OCI-LY3 (cell line): ENCODE data around the gene SUV39H1.
"Not testable (repeated sequence)": the region's sequence is repeated elsewhere in the genome, so short reads cannot be mapped to it uniquely, and the experiment has no call there.

ENCODE experiments used
- H2AFZ ChIP-seq: fragments of 200-600, 300-600 bp; shearing (Covaris generic); 2 replicates; pipeline ENCODE4 v1.6.0; 2014; ENCODE audit warnings: antibody characterized with exemption, low read depth, low read length
- H3K27ac ChIP-seq: fragments of 200-600, 300-600 bp; sonication (generic); 2 replicates; pipeline ENCODE4 v1.5.1; 2014; ENCODE audit warnings: mild to moderate bottlenecking, low read length, moderate library complexity, mixed read lengths
- H3K27me3 ChIP-seq: fragments of 200-600, 300-600 bp; sonication (generic); 2 replicates; pipeline ENCODE4 v1.6.1; 2014; ENCODE audit warnings: low read depth, low read length, mixed read lengths
- H3K36me3 ChIP-seq: fragments of 200-600, 300-600 bp; sonication (generic); replicated peaks from 2 replicates; pipeline ENCODE3; 2014; ENCODE audit warnings: low read depth, low read length, mixed read lengths
- H3K4me1 ChIP-seq: fragments of 300-600, 200-600 bp; sonication (generic); 2 replicates; pipeline ENCODE4 v1.6.1; 2014; ENCODE audit warnings: low read length, mixed read lengths
- H3K4me2 ChIP-seq: fragments of 200-600, 300-600 bp; sonication (generic); 2 replicates; pipeline ENCODE4 v1.6.1; 2014; ENCODE audit warnings: low read length, mixed read lengths
- H3K4me3 ChIP-seq: fragments of 300-600, 200-600 bp; sonication (generic); 2 replicates; pipeline ENCODE4 v1.5.1; 2014; ENCODE audit warnings: antibody characterized with exemption, mild to moderate bottlenecking, low read length, moderate library complexity
- H3K79me2 ChIP-seq: fragments of 300-600, 200-600 bp; shearing (Covaris generic); 2 replicates; pipeline ENCODE4 v1.6.1; 2014; ENCODE audit warnings: mild to moderate bottlenecking, low read length, mixed read lengths
- H3K9ac ChIP-seq: fragments of 300-600, 200-600 bp; shearing (Covaris generic); 2 replicates; pipeline ENCODE4 v1.6.0; 2014; ENCODE audit warnings: mild to moderate bottlenecking, low read length, moderate library complexity
- H3K9me3 ChIP-seq: fragments of 200-600, 300-600 bp; shearing (Covaris generic); 2 replicates; pipeline ENCODE4 v1.6.1; 2014; ENCODE audit warnings: low read length, mixed read lengths; ENCODE audit not compliant: insufficient read depth
- H4K20me1 ChIP-seq: fragments of 200-600, 300-600 bp; sonication (generic); 2 replicates; pipeline ENCODE4 v1.6.1; 2016; ENCODE audit warnings: low read length, mixed read lengths; ENCODE audit not compliant: insufficient read depth
- EZH2phosphoT487 ChIP-seq: fragments of 200-600 bp; shearing (Covaris generic); IDR thresholded peaks from 2 replicates; pipeline ENCODE4 v1.6.1; 2018; ENCODE audit warnings: antibody characterized with exemption, mixed run types, low read depth
- TF ChIP-seq, protein P1 (sequence below): fragments of 200-600, 300-600 bp; sonication (generic); IDR thresholded peaks from 2 replicates; pipeline ENCODE4 v1.5.1; 2014; ENCODE audit warnings: antibody characterized with exemption, low read length, low read depth

SUV39H1 gene, protein sequence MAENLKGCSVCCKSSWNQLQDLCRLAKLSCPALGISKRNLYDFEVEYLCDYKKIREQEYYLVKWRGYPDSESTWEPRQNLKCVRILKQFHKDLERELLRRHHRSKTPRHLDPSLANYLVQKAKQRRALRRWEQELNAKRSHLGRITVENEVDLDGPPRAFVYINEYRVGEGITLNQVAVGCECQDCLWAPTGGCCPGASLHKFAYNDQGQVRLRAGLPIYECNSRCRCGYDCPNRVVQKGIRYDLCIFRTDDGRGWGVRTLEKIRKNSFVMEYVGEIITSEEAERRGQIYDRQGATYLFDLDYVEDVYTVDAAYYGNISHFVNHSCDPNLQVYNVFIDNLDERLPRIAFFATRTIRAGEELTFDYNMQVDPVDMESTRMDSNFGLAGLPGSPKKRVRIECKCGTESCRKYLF

DNA sequence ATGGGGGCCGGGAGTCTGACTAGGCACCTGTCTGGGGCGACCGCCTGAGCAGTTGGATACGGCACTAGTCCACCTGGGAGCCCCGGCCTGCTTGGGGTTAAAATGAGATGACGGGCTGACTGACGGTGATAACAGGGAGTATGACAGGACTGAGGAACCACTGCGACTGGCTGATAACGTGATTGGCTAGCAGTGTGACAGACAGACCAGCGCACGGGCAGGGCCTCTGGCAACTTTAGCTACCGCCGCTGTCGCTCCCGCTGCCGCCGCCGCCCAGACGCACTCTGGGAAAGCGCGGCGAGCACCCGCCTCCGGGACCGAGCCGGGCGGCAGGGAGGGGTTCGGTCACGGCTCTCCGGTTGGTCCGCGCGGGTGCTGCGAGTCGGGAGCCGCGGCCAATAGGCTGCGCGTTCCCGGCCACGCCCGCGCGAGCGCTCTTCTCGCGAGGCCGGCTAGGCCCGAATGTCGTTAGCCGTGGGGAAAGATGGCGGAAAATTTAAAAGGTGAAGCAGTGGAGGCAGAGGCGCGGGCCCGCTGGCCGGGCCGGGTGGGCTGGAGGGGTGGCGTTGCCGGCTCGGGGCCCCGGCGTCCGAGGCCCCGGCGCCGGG lies at the start of gene SUV39H1:
SUV39H1 (plus strand) TSS at position 434 of the 608 bp plus-strand sequence; CDS start at position 485, 51 bp downstream.
- Histone ChIP-seq H3K4me2 (peak within 1 kb of the TSS; percentile 100), H3K4me1 (peaks cover 14% of the 10 kb centered on the region), H3K36me3 (peaks cover 25% of the 10 kb centered on the region), H3K27me3 (no peaks in the 10 kb centered on the region), H3K9ac (peak within 1 kb of the TSS; percentile 91), H4K20me1 (no peaks in the 10 kb centered on the region), H3K79me2 (peaks cover 49% of the 10 kb centered on the region), H3K4me3 (peak within 1 kb of the TSS; percentile 100), H3K9me3 (no peaks in the 10 kb centered on the region), H2AFZ (peak within 1 kb of the TSS; percentile 74; the same call in 1 of the 2 replicates), H3K27ac (peak within 1 kb of the TSS; percentile 67)
- TF ChIP-seq EZH2phosphoT487 = no peak
- TF ChIP-seq, protein P1, sequence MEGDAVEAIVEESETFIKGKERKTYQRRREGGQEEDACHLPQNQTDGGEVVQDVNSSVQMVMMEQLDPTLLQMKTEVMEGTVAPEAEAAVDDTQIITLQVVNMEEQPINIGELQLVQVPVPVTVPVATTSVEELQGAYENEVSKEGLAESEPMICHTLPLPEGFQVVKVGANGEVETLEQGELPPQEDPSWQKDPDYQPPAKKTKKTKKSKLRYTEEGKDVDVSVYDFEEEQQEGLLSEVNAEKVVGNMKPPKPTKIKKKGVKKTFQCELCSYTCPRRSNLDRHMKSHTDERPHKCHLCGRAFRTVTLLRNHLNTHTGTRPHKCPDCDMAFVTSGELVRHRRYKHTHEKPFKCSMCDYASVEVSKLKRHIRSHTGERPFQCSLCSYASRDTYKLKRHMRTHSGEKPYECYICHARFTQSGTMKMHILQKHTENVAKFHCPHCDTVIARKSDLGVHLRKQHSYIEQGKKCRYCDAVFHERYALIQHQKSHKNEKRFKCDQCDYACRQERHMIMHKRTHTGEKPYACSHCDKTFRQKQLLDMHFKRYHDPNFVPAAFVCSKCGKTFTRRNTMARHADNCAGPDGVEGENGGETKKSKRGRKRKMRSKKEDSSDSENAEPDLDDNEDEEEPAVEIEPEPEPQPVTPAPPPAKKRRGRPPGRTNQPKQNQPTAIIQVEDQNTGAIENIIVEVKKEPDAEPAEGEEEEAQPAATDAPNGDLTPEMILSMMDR = no peak

DNA sequence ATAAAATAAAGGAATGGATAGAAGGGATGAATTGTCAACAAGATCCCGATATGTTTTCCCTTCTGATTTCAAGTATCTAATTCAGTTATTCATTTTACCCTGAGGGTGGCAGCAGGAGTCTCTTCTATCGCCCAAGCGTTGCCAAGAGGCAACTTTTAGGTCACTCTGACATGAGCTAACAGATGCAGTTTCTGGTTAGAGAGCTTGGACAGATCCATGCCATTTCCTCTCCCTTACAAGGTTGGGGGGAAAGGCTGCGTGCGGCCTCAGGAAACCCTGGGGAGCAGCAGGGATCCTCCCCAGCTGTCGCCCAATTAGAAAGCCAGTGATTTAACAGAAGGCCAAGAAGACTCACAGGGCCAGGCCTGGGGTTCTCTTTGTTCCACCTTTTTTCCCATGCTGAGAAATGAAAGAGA lies 48.2 kb upstream of the SUV39H1 start:
- H3K4me1 ChIP-seq = peaks cover 3% of the 10 kb centered on the region; the same call in 1 of the 2 replicates
- H4K20me1 ChIP-seq = no peaks in the 10 kb centered on the region
- no peak overlapping the region for H3K4me3 ChIP-seq
- no peaks in the 10 kb centered on the region for H3K36me3 ChIP-seq
- no peaks in the 10 kb centered on the region for H3K79me2 ChIP-seq
- H3K27ac ChIP-seq = no peak overlapping the region
- no peak overlapping the region for H3K4me2 ChIP-seq
- H3K9me3 ChIP-seq = no peaks in the 10 kb centered on the region
- H2AFZ ChIP-seq = 0 out of 2 replicates have a peak overlapping the region, but pooled peaks have one; percentile 31
- H3K9ac ChIP-seq = no peak overlapping the region
- H3K27me3 ChIP-seq = no peaks in the 10 kb centered on the region
- TF ChIP-seq EZH2phosphoT487 = no peak
- TF ChIP-seq, protein P1 = peak; percentile 56

- Histone ChIP-seq H3K9ac (no peak overlapping the region), H3K27ac (no peak overlapping the region), H3K27me3 (no peaks in the 10 kb centered on the region), H3K4me2 (no peak overlapping the region), H3K79me2 (no peaks in the 10 kb centered on the region), H4K20me1 (no peaks in the 10 kb centered on the region), H3K4me3 (no peak overlapping the region), H3K4me1 (peaks cover 3% of the 10 kb centered on the region; the same call in 1 of the 2 replicates), H3K36me3 (no peaks in the 10 kb centered on the region), H2AFZ (no peak overlapping the region), H3K9me3 (no peaks in the 10 kb centered on the region)
- TF ChIP-seq EZH2phosphoT487 = no peak
- TF ChIP-seq, protein P1 = no peak
Observed at GRCh38 chrX:48649102-48649501, 47.4 kb upstream of the SUV39H1 start.

- not testable (repeated sequence) for H3K4me1 ChIP-seq, H3K36me3 ChIP-seq
Observed at GRCh38 chrX:48652055-48652579, 44.4 kb upstream of the SUV39H1 start.

DNA sequence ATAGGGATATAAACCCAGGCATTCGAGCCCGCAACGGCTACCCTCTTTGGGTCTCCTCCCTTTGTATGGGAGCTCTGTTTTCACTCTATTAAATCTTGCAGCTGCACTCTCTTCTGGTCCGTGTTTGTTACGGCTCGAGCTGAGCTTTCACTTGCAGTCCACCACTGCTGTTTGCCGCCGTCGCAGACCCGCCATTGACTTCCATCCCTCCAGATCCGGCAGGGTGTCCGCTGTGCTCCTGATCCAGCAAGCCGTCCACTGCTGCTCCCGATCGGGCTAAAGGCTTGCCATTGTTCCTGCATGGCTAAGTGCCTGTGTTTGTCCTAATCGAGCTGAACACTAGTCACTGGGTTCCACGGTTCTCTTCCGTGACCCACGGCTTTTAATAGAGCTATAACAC lies 41.8 kb upstream of the SUV39H1 start:
- H2AFZ ChIP-seq, H3K27me3 ChIP-seq, H3K27ac ChIP-seq, H3K9ac ChIP-seq, H4K20me1 ChIP-seq, H3K9me3 ChIP-seq, H3K4me3 ChIP-seq, H3K79me2 ChIP-seq, H3K4me2 ChIP-seq, H3K36me3 ChIP-seq: not testable (repeated sequence)
- H3K4me1 ChIP-seq = peaks cover 11% of the 10 kb centered on the region; the same call in 1 of the 2 replicates

More at GRCh38 chrX:48652055-48652579, 44.4 kb upstream of the SUV39H1 start:
- H3K79me2 ChIP-seq, H2AFZ ChIP-seq, H3K9me3 ChIP-seq, H3K27ac ChIP-seq, H3K4me3 ChIP-seq, H4K20me1 ChIP-seq, H3K4me2 ChIP-seq, H3K9ac ChIP-seq, H3K27me3 ChIP-seq: not testable (repeated sequence)

GRCh38 chrX:48659686-48660085 lies 36.8 kb upstream of the SUV39H1 start:
- not testable (repeated sequence) for H4K20me1 ChIP-seq, H3K4me3 ChIP-seq, H3K9ac ChIP-seq, H3K4me2 ChIP-seq, H3K27me3 ChIP-seq, H3K27ac ChIP-seq, H3K36me3 ChIP-seq, H3K79me2 ChIP-seq, H2AFZ ChIP-seq, H3K9me3 ChIP-seq
- H3K4me1 ChIP-seq = peaks cover 19% of the 10 kb centered on the region
